Measurements from ENCODE around the gene FMO4. TPM values are rescaled to one million over a fixed set of nuclear protein-coding genes. Genes with fewer than 3 reads are reported as not detected.

Gene FMO4
- total and polyA plus RNA-seq, 2 donors (not counting 3 experiments of a cell fraction or from before 2014, with no cell fraction given): 0.25 to 0.33 TPM

GRCh38 chr1:171329251-171329650 is 15.3 kb downstream of the FMO4 start:
- Histone ChIP-seq H3K79me2 (ENCODE audit: control insufficient read depth, insufficient read depth, low read length) (no peaks in the 10 kb centered on the region), H3K9ac (replicated peaks; ENCODE audit: extremely low read depth, insufficient read depth, low read length) (no peak overlapping the region), H3K27ac (ENCODE audit: insufficient read depth, low read depth, low read length) (no peak overlapping the region), H3K27me3 (ENCODE audit: control insufficient read depth in 2 of 2, insufficient read depth in 2 of 2, low read length in 2 of 2) (no peaks in the 10 kb centered on the region), H3K36me3 (ENCODE audit: control insufficient read depth in 2 of 2, extremely low read depth in 1 of 2, insufficient read depth in 2 of 2, low read length in 2 of 2) (no peaks in the 10 kb centered on the region), H2AFZ (ENCODE audit: low read depth, low read length) (no peak overlapping the region), H3K9me3 (replicated peaks; ENCODE audit: control insufficient read depth, insufficient read depth, low read length) (no peaks in the 10 kb centered on the region), H3K4me3 (replicated peaks in 1 of 3; ENCODE audit: insufficient read depth in 1 of 3, low read depth in 1 of 3, low read length in 3 of 3) (no peak overlapping the region), H4K20me1 (replicated peaks; ENCODE audit: control insufficient read depth, extremely low read depth, insufficient read depth, low read length) (no peaks in the 10 kb centered on the region), H3K9me1 (replicated peaks; ENCODE audit: control insufficient read depth, extremely low read depth, insufficient read depth, low read length) (no peaks in the 10 kb centered on the region), H3K4me1 (ENCODE audit: control insufficient read depth, extremely low read depth, insufficient read depth, low read length) (no peaks in the 10 kb centered on the region), H3K4me2 (ENCODE audit: insufficient read depth, low read length) (no peak overlapping the region)
- FAIRE-seq: no peak
- intact Hi-C loops (cut with micrococcal nuclease) (no loop called here), dilution Hi-C loops (cut with MboI; ENCODE audit: extremely low pct_ligation_motif_present, low sequenced_read_pairs) (no loop called here)
- no peak for DNase-seq (ENCODE audit: low read depth, low spot score)
- POLR2A ChIA-PET: no interaction called here
- CTCF ChIA-PET: no interaction called here
- TF ChIP-seq MAX (IDR thresholded peaks at IDR 0.05; ENCODE audit: insufficient read depth, insufficient read length) (no peak), POLR2AphosphoS5 (IDR thresholded peaks at IDR 0.05; ENCODE audit: insufficient read depth, low read depth, low read length) (no peak), JUN (IDR thresholded peaks at IDR 0.05; ENCODE audit: borderline replicate concordance, insufficient read depth, insufficient read length, low read depth) (no peak), MYC (IDR thresholded peaks at IDR 0.05; ENCODE audit: low read depth, low read length) (no peak), POLR2A (IDR thresholded peaks at IDR 0.05; ENCODE audit: low read depth, low read length) (no peak), EZH2 (IDR thresholded peaks at IDR 0.05; ENCODE audit: borderline replicate concordance, low read depth, low read length, severe bottlenecking) (no peak), CTCF (IDR thresholded peaks at IDR 0.05; ENCODE audit: extremely low read depth in 1 of 2, insufficient read depth in 1 of 2, low read depth in 1 of 2, low read length in 2 of 2) (no peak), GATA2 (IDR thresholded peaks at IDR 0.05; ENCODE audit: insufficient read depth, insufficient read length, low read depth, low read length) (no peak), FOS (IDR thresholded peaks at IDR 0.05; ENCODE audit: borderline replicate concordance, insufficient read depth, low read length) (no peak)
- BruUV-seq (replicated peaks): no TSS peak
